Keratinocyte (primary cell): ENCODE measurements around the gene PASD1.

Experiments
- CTCF ChIP-seq, 3 experiments: IDR thresholded peaks in 1 of 3; conservative IDR thresholded peaks in 1 of 3; optimal IDR thresholded peaks in 1 of 3; 2 replicates in 2 of 3; 3 replicates in 1 of 3; pipeline versions ENCODE3 to v1.5.1; 2011; ENCODE audit warnings: low read length in 3 of 3, mild to moderate bottlenecking in 3 of 3, moderate library complexity in 2 of 3, control low read depth in 1 of 3, inconsistent platforms in 1 of 3; ENCODE audit not compliant: insufficient read depth in 2 of 3; ENCODE audit errors: extremely low read depth in 1 of 3
- EZH2 ChIP-seq: IDR thresholded peaks from one replicate; pipeline ENCODE4 v1.6.1; 2012; ENCODE audit warnings: inconsistent platforms, mild to moderate bottlenecking, low read length, moderate library complexity

- TF ChIP-seq CTCF (optimal IDR thresholded peaks at IDR 0.05 in 1 of 3, IDR thresholded peaks at IDR 0.05 in 1 of 3, conservative IDR thresholded peaks at IDR 0.05 in 1 of 3; ENCODE audit: extremely low read depth in 1 of 3, insufficient read depth in 2 of 3, low read length in 3 of 3) (peak in 1 of 3 experiments; percentile 35), EZH2 (no peak)
Measured at GRCh38 chrX:151722241-151722846, 158.9 kb downstream of the PASD1 start.
